SH-SY5Y (cell line): ENCODE measurements around the gene KLF9.

ENCODE experiments used
- GATA2 ChIP-seq: IDR thresholded peaks from 2 replicates; pipeline ENCODE4 v1.6.1; 2011; ENCODE audit warnings: mild to moderate bottlenecking, low read depth, low read length
- GATA3 ChIP-seq: IDR thresholded peaks from 2 replicates; pipeline ENCODE4 v1.6.1; 2011; ENCODE audit warnings: low read depth, mild to moderate bottlenecking, low read length, moderate library complexity

DNA sequence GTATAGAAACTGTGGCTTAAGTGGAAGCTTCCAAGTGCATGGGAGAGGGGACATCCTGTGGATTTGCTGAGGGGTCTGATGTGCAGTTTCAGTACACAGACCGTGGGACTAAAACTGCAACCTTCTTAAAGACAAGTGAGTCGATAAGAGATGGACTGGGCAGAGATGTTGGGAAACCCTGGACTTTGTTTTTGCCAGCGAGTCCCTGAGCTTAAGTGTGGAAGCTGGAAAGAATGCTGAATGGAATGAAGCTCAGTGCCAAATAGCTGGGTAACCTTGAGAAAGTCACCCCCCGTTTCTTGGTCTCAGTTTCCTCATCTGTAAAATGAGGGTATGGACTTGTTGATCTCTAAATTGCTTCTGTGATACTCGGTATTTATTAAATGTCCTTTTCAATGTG is 37.3 kb upstream of the KLF9 start:
- TF ChIP-seq GATA3 (no peak), GATA2 (no peak)
